NCI-H128 (cell line): Measurements from ENCODE around the gene WNK2.

Source experiments
- DNase-seq: peaks from one replicate; lab custom pipeline; 2025; ENCODE audit not compliant: unreplicated experiment; lab: John Stamatoyannopoulos, UW

Gene WNK2

DNA sequence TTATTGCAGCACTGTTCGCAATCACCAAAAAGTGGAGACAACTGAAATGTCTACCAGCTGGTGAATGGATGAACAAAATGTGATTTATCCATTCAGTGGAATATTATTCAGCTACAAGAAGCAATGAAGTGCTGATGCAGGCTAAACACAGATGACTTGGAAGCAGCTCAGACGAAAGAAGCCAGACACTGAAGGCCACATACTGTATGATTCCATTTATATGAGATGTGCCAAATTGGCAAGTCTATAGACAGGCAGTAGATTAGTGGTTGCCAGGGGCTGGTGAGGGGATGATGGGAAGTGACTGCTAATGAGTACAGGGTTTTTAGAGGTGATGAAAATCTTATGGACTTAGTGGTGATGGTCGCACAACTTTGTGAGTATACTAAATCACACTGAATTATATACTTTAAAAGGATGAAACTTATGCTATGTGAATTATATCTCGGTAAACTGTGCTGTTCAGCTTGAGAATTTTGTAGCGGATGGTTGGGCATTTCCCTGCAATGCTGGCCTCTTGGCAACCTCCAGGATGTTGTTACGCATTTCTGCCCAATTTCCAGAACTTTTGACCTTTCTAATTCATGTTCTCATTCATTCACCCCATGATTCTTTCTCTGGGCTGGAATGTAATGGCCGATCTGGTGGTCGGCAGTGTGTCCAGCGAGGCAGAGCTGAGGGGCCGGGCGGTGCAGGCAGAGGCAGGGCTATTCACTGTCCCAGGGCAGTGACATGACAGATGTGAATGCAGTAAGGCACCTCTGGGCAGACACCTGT lies 22.0 kb upstream of the WNK2 start:
- no peak for DNase-seq

DNA sequence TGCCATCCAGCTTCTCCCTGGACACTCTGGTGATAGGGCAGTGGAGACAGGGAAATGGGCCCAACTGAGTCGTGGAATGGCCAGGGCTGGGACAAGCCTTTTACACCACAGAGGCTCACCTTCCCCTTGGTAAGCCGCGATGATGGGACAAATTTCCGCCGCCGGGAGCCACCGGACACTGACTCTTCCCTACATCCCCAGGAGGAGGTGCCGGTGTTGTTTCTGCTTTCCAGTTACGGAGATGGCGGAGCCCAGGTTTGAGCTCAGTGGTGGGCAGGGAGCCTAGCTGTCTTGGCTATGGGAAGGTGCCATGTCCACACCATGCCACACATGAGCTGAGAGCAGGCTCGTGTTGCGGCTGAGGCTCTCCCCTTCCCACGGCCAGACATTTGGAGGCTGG lies 19.9 kb upstream of the WNK2 start:
- no peak for DNase-seq

DNA sequence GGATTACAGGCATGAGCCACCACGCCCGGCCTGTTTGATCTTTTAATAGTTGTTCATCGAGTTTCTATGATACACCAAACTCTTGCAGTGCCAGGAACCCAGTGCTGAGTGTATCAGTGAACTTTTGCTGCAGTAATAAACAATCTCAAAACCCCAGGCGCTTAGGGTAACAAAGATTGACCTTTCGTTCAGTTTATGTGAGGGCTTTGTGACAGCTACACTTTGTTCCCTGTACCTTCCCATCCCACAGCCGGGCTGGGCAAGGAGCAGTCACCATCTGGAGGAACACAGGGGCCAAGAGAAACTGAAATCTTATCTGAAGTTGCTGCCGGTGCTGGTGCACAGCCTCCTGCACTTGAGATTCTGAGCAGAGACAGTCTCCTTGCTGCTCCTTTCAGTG lies 17.2 kb upstream of the WNK2 start:
- DNase-seq, result no peak

DNA sequence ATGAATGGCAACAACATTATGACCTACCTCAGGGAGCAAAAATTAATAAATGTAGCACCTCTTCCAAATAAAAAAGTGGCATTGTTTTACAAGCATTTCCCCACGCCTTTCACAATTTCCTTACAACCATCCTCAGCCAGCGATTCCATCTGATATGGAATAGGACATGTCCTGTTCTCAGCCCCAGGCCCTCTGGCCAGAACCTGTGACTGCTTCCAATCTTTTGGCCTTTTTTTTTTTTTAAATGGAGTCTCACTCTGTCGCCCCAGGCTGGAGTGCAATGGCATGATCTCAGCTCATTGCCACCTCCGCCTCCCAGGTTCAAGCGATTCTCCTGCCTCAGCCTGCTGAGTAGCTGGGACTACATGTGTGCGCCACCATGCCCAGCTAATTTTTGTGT lies 16.8 kb upstream of the WNK2 start:
- DNase-seq, result no peak

DNA sequence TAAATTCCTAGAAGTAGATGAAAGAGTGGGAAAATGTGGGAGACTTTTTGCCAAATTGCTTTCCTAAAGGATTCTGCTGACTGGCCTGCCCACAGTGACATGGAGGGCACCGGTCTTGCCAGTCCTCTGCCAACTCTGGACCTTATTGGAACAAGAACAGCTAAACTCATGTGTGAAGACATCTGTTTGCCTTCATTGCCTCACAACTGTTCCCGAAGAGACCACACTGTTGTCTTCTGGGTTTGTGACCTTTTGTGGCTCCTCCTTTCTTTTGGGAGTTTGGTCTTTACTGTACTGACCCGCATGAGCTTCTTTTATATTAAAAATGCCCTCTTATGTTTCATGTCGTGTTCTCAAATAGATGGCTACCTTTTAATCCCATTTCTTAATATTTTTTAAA lies 16.1 kb upstream of the WNK2 start:
- no peak for DNase-seq

DNA sequence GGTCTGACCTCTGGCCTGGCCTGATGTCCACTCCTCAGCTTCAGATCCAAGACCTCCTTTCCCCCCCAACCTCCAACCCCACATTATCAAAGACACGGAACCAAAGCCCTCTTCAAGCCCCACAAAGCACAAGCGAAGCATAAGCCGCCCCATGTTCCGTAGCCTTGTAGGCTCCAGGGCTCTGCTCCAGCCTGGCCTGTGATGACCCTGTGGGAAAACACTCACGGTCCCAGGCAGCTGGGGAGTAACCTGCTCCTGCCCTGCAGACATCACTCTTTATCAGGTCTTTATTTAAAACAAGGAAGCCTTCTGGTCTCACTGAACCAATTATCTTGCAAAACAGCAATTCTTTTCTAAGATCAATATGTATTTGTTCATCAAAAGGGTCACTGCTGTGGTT lies 15.4 kb upstream of the WNK2 start:
- DNase-seq, result no peak

DNA sequence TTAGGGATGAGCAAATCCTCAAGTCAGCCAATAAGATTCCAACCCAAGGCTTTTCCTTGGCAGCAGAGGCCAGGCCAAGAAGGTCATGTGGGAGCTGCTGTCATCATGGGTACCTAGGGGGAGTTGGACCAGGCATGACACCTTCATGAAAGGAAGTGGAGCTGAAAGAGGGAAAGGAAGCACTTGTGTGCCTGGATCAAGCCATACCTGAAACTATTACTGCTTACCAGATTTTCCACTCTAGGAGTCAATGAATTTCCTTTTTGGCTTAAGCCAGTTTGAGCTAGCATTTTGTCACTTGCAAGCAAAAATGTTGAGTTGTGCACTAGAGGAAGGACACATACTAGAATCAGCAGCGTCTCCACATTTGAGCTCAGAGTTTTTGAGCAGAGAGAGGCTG lies 14.5 kb upstream of the WNK2 start:
- no peak for DNase-seq

DNA sequence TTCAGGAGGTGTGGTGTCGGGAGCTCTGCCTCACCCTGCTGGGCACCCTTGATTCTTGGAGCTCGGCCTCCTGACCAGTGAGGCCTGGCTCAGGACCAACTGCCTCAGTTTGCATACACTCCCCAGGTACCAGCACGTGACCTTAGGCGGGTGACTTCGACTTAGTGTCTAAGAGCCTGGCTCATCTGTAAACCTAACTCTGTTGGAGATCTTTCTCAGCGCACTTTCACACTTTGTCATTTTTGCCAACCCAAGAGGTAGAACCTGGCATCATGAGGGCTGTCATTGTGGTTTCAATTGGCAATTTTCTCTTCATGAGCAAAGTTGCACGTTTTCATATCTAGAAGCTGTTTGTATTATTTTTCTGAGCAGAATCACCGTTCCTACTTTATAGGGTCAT lies 13.4 kb upstream of the WNK2 start:
- DNase-seq, result no peak

DNA sequence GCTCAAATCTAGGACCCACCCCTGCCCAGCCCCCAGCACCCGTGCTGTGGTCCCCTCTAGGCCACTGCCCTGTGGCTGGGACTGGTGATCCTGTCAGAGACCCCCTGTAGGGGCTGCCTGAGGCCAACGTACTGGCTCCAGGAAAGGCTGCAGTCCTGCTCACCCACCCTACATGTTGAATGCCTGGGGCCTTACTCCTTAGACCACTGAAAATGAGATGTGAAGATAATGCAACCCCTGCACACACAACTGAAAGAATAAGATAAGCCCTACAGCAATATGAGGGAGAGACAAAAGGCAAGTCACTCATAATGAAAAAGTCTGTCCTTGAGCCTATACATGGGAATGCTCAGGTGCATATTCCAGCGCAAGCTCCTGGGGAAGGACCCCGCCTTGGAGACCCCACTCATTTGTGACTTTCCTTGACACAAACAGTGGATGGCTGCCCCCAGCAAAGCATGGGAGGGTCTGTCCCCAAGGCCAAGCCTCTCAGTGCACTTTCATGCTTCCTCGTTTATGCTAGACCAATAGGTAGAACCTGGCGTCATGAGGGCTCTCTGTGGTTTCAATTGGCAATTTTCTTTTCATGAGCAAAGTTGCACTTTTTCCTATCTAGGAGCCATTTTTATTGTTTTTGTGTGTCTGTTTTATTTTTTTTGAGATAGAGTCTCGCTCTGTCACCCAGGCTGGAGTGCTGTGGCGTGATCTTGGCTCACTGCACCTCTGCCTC lies 12.5 kb upstream of the WNK2 start:
- DNase-seq, result no peak

DNA sequence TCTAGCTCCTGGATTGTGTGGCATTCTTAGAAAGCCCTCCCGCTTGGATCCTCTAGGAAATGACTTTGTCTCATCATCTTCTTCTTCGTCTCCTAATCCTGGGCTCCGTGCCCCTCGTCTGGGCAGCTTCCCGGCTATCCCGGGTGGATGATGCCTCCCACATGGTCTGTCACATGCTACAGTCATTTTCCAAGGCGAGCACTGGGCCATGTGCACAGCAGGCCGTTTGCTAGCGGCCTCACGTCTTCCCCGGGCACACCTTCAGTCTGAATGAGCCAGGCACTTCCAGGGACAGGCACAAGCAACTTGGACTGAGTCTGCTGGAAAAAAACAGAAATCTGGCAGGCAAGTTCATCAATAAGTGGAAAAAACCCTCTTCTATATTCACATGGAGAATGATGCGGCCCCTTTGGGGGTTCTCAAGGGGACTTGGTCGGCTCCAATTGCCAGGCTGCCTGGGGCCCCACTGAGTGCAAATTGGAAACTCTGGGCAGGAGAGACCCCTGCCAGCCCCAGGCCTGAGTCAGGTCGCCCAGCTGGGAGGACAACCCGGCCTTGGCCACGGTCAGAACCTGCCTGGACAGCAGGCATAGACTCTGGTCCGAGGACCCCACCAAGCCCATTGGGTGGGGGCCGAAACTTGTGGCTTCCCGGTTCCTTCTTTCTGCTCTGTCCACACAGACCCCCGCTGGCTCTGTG lies 11.1 kb upstream of the WNK2 start:
- DNase-seq, result no peak

DNA sequence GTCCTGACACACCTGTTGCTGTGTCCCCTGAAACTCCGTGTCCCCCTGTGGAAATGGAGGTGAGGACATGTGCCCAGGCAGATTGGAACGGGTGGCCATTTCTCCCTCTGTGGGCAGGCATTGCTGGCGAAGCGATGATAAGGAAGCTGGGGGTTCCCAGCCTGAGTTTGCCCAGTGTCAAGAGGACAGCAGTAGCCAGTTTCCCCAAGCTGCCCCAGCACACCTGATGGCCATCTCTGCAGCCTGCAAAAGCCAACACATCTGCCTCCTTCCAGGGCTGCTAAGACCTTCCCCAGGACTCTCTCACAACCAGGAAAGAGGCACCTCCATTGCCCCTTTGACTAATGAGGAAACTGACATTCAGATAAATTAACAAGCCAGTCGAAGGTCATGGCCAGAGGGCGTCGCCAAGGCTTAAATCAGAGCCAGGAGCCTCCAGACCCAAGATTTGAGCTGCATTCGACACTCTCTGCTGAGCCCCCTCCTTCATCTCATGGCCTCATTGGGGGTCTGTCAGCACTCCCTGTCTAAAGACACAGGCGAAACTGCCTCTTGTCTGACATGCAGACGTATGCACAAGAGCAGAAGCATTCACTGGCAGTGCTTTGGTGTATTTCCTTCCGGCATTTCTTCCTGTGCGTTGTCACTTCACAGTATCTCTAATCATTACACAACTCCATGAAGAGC lies 10.4 kb upstream of the WNK2 start:
- DNase-seq, result no peak

DNA sequence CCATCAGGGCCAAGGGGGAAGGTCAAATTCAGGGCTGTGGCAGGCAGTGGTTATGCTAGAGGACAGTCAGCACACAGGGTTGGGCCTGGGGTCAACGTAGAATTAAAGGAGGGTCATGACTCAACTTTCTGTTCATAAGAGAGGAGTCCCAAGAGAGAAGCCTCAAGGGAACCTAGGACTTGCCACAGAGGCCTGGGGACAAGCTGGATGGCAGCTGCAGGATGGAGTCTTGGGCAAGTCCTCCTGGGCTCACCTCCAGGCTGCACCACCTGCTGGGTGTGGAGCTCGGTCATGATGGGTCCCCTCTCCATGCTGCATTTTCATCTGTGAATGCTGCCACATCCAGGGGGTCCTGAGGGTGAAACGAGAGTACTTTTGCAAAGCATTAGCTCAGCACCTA lies 9.0 kb upstream of the WNK2 start:
- DNase-seq, result no peak

DNA sequence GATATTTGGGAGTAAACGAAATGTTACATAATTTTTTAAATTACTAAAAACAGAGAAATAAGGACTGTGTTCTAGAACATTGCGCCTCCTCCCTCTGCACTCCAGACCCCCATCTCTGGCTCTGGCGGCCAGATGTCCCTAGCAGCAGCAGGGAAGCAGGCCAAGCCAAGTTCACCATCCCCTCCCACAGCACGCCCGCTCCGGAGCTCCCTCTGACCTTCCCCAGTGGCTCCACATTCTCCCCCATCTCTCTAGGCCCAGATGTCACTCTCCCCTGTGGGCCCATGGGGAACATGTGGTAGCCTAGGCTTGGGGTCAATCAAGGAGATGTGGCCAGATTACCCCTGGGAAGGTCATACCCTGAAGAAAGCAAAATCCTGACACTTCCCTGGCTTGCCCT lies 6.3 kb upstream of the WNK2 start:
- no peak for DNase-seq

DNA sequence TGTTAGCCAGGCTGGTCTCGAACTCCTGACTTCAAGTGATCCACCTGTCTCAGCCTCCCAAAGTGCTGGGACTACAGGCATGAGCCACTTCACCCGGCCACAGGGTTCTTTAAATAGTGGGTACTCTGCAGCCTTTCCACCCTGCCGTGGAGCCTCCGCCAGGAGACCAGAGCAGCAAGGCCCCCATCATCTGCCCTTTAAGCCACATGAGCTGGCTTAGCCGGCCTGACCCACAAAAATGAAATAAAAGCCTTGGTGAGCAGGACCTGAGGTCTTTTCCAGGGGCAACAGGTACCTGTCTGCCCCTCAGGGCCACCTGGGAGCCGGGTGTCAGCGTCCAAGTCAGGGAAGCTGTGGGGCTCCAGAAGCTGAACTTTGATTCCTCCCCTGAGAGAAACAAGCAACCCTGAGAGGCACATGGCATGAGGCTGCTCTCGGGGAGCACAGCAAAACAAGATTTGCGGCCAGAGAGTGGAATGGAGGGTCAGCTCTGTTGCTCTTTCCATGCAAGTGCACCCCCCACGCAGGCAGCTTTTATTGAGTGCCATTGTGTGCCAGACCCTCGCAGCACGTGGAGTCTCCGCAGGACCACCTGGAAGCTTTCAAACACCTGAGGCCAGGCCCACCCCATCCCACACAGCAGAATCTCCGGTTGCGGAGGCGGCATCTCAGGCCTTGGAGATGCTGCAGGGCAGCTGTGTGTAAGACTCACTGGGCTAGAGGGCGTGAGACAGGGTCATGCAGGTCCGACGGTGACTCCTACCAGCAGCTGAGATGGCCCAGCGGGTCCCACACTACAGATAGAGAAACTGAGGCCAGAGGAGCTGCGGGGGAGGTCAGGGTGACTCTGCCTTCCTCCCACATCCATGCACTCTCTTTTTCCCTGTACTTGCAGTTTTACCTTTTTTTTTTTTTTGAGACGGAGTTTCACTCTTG lies 4.8 kb upstream of the WNK2 start:
- no peak for DNase-seq

DNA sequence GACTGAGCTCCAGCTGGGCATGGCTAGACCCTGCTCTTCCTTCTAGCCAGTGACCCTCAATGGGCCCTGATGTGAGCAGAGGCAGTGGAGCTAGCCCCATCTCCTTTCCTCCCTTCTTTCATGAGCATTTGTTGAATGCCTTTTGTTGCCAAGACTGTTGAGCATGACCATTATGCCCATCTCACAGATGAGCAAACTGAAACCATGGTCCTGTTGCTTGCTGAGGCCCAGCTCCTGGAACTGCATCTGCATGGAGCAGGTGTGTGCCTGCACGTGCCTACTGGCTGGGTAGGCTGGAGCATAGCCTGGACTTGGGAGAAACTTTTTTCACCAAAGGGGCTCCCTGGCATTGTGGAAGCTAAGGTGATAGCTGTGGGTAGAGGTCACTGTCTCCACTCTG lies 3.0 kb upstream of the WNK2 start:
- no peak for DNase-seq

DNA sequence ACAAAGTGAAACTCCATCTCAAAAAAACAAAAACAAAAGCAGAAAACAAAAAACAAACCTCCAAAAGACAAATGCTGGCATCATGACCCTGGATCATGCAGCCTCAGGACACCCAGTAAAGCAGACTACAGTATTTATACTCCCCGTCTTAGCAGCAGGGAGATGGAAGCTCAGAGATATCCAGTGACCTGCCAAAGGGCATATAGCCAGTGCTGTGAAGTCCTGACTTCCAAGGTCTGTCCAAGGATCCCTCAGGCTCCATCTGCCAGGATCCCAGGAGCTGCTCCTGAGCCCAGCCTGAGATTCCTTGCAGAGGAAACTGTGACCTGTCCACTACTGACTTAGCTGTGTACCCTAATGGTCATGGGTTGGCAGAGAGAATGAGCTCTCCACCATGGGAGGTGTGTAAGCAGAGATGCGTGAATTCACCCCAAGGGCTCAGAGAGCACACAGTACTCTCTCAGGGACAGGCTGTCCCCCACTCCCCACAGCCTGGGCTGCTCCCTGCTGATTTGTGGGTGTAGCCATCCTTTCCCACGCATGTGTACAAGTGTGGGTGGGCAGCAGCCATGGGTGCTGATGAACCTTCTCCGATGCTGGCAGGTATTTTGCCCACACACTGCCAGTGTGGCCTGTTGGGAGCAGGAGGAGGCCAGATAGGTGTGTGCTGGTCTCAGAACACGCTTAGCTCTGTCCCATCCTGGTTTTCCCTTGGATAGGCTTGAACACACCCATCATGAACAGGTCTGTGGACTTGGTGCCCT lies 2.1 kb upstream of the WNK2 start:
- no peak for DNase-seq

DNA sequence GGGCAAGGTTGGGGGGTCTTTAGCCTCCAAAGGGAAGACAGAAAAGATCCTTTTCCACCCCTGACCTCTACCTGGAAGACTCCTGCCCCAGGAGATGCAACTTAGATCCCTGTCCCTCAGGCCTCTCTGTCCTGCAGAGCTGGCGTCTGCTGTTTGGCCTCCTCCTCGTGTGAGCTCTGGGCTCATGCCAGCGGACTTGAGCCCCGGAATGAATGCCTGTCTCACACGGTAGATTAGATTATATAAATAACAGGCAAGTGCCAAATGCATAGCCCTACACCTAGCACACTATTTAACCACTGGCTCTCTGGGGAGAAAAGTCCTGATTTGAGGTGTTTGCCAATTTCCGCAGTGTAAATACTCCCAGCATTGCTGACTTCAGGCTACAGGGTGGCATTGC lies 1.4 kb upstream of the WNK2 start:
- DNase-seq, result no peak

DNA sequence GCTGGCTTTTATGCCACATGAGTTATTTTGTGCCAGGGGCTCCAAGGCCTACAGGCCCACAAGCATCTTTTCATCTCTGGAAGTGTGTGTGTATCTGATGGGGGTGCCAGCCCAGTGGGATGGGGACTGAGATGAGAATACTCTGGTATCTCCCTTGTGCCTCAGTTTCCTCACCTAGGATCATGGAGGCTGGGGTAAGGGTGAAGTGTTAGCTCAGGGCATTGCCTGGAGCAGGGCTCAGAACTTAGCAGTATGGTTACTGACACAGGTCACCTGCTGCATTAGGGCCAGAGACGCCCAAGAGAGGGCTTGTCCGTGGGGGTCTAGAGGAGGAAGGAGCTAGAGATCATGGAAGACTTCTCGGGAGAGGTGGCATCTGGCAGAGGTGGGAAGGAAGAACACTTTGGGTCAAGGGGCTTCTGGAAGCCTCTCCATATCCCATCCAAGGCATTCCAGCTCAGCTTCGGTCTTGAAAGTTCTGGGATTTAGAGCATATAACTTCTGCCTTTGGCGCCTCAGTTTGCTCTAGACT lies 742 bp upstream of the WNK2 start:
- DNase-seq, result no peak

DNA sequence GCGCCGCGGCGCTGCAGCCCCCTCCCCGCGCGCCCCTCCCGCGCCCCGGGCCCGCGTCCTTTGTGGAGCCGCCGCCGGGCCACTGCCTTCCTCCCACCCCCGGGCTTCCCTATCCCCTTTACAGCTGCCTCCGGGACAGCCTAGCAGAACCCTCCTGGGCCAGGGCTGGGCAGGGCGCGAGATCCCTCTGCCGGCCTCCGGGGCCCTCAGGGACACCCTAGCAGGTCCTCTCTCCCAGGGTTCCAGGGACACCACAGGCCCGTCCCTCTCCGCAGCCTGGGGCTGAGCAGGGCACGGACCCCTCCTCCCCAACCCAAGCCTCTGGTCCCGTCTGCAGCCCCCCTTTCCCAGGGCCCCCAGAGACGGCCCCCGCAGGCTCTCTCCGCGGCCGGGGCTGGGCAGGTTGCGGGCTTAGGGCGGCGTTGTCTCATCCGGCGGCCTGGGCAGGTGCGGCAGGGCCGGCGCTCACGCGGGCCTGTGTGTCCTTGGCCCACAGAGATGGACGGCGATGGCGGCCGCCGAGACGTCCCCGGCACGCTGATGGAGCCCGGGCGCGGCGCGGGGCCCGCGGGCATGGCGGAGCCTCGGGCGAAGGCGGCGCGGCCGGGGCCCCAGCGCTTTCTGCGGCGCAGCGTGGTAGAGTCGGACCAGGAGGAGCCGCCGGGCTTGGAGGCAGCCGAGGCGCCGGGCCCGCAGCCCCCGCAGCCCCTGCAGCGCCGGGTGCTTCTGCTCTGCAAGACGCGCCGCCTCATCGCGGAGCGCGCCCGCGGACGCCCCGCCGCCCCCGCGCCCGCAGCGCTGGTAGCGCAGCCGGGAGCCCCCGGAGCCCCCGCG lies 710 bp downstream of the WNK2 start:
- DNase-seq, result no peak
